HCT116 (cell line): ENCODE data around the gene SLC15A3.

ENCODE experiments used
- EZH2 ChIP-seq: fragments of 200-600 bp; sonication (generic); IDR thresholded peaks from 2 replicates; pipeline ENCODE4 v1.6.1; 2017; ENCODE audit warnings: antibody characterized with exemption, mixed run types
- POLR2A ChIP-seq: IDR thresholded peaks from 2 replicates; pipeline ENCODE4 v1.7.0; 2011; ENCODE audit warnings: borderline replicate concordance; ENCODE audit not compliant: insufficient read depth, insufficient read length; ENCODE audit errors: extremely low read depth
- POLR2AphosphoS5 ChIP-seq: IDR thresholded peaks from 2 replicates; pipeline ENCODE4 v1.6.1; 2011; ENCODE audit warnings: mild to moderate bottlenecking, low read depth, low read length, moderate library complexity
- TF ChIP-seq, protein P1 (sequence below): IDR thresholded peaks from 2 replicates; pipeline ENCODE4 v1.6.1; 2012

DNA sequence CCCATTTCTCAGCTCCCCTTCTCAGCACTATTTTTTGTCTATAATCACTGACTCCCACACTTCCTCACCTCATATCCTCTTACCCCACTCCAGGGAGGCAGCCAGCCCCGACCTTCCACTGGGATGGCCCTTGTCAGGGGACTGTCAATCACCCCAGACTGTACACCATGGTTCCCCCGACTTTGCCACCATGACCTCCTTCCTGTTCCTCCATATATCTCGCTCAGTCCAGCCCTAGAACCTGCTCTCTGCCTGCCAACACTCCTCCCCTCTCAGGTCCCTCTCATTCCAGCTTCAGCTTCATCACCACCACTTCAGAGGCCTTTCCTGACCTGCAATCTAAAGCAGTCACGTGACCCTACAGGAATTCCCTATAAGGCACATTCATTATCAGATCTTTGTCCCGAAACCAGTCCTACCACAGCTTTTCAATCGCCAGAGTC lies 62.1 kb downstream of the SLC15A3 start:
- TF ChIP-seq, protein P1, sequence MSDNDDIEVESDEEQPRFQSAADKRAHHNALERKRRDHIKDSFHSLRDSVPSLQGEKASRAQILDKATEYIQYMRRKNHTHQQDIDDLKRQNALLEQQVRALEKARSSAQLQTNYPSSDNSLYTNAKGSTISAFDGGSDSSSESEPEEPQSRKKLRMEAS: no peak
- TF ChIP-seq POLR2A: no peak
- TF ChIP-seq EZH2: no peak
- TF ChIP-seq POLR2AphosphoS5: no peak
